Measurements from ENCODE around the gene ACLY. TPM values are rescaled to one million over a fixed set of nuclear protein-coding genes. Genes with fewer than 3 reads are reported as not detected.

ACLY gene
- total RNA-seq = 180 and 217 TPM in 2 replicates

GRCh38 chr17:41918314-41919164 lies at the start of gene ACLY:
ACLY (minus strand) TSS chr17:41918951; CDS start chr17:41913873, 5,078 bp downstream.

GRCh38 chr17:41966463-41967140 lies 47.9 kb upstream of the ACLY start, which contains the start of gene CNP:
CNP (plus strand) TSS chr17:41966795; CDS start chr17:41966885, 90 bp downstream.

GRCh38 chr17:41930009-41930832 lies 11.5 kb upstream of the ACLY start, which contains the start of gene ODAD4:
ODAD4 (plus strand) TSS chr17:41930617; CDS start chr17:41930724, 107 bp downstream.

GRCh38 chr17:41864836-41865595 lies 53.7 kb downstream of the ACLY start, which contains the start of gene KLHL11:
KLHL11 (minus strand) TSS chr17:41865423; CDS start chr17:41865370, 53 bp downstream.

GRCh38 chr17:41837761-41838538 lies 80.8 kb downstream of the ACLY start, which contains the start of gene KLHL10:
KLHL10 (plus strand) TSS chr17:41837825; CDS start chr17:41837933, 108 bp downstream.

GRCh38 chr17:41835800-41836549 lies 82.8 kb downstream of the ACLY start, which contains the start of gene NT5C3B:
NT5C3B (minus strand) TSS chr17:41836232; CDS start chr17:41836193, 39 bp downstream.

Other genes with a start within 250 kb of the ACLY start
- 55.4 and 112 TPM in 2 replicates for gene EIF1, start 230.1 kb downstream of the ACLY start, total RNA-seq
- not detected in 2 replicates for gene GAST, start 206.6 kb downstream of the ACLY start, total RNA-seq
- 0.32 and 0.82 TPM in 2 replicates for gene HAP1, start 184.3 kb downstream of the ACLY start, total RNA-seq
- 121 and 361 TPM in 2 replicates for gene JUP, start 132.2 kb downstream of the ACLY start, total RNA-seq
- gene P3H4, start 107.0 kb downstream of the ACLY start, total RNA-seq = 26.4 and 97.9 TPM in 2 replicates
- 66.5 and 243 TPM in 2 replicates for gene FKBP10, start 105.9 kb downstream of the ACLY start, total RNA-seq
- gene NT5C3B, start 82.7 kb downstream of the ACLY start, total RNA-seq = 63.3 and 72.2 TPM in 2 replicates
- gene KLHL10, start 81.1 kb downstream of the ACLY start, total RNA-seq = under 0.01 and 0.19 TPM in 2 replicates
- gene KLHL11, start 53.5 kb downstream of the ACLY start, total RNA-seq = 15.7 and 34.4 TPM in 2 replicates
- 0.19 TPM in 1 of 2 replicates, not detected in the other for gene ODAD4, start 11.7 kb upstream of the ACLY start, total RNA-seq
- 43.5 and 59.5 TPM in 2 replicates for gene CNP, start 47.8 kb upstream of the ACLY start, total RNA-seq
- gene DNAJC7, start 98.5 kb upstream of the ACLY start, total RNA-seq = 69.1 and 88.2 TPM in 2 replicates
- 27.0 and 31.0 TPM in 2 replicates for gene NKIRAS2, start 101.1 kb upstream of the ACLY start, total RNA-seq
- gene C17orf113, start 131.7 kb upstream of the ACLY start, total RNA-seq = 0.16 and 0.25 TPM in 2 replicates
- not detected in 2 replicates for gene ZNF385C, start 179.5 kb upstream of the ACLY start, total RNA-seq
- gene DHX58, start 193.8 kb upstream of the ACLY start, total RNA-seq = 10.2 and 10.4 TPM in 2 replicates
- gene KAT2A, start 202.4 kb upstream of the ACLY start, total RNA-seq = 6.3 and 14.2 TPM in 2 replicates
- gene HSPB9, start 203.9 kb upstream of the ACLY start, total RNA-seq = not detected in 2 replicates
- 81.1 and 94.0 TPM in 2 replicates for gene RAB5C, start 236.0 kb upstream of the ACLY start, total RNA-seq

Data from bladder microvascular endothelial cell (primary cell).